HepG2 (cell line): Measurements from ENCODE around the gene UTP20. TPM values are rescaled to one million over a fixed set of nuclear protein-coding genes. Genes with fewer than 3 reads are reported as not detected.

Experiments
- ATAC-seq: fragments of 200-7000 bp; cut with Tn5 transposase; 3 replicates; pipeline ENCODE4 v1.9.1; 2020; ENCODE audit warnings: mild to moderate bottlenecking, moderate library complexity
- BruUV-seq: library from RNA; stranded (reverse); fragments of 400-500 nt; replicated peaks from 2 replicates; lab custom pipeline; 2021; lab: Mats Ljungman, UMichigan
- CTCF ChIA-PET: fragments of 300-600 bp; formaldehyde crosslinking; extraction: SDS; loops from one replicate; lab custom pipeline; 2021; ENCODE audit warnings: low total read pairs, inconsistent platforms, low intra/inter-chr PET ratio; lab: Yijun Ruan, JAX
- POLR2A ChIA-PET: fragments of 350-600 bp; sonication (Branson Sonifier 250); formaldehyde crosslinking; loops from one replicate; lab custom pipeline; 2020; ENCODE audit warnings: antibody characterized with exemption, inconsistent platforms; lab: Yijun Ruan, JAX
- DNase-seq: peaks from one replicate; pipeline ENCODE4 v3.0.0-alpha.2; 2015; ENCODE audit warnings: low spot score
- FAIRE-seq: peaks from 3 replicates; lab custom pipeline; 2011; peaks lifted over from hg19 to GRCh38; lab: Jason Lieb, UNC
- H2AFZ ChIP-seq: one replicate; pipeline ENCODE4 v1.6.1; 2011; ENCODE audit warnings: low read length, inconsistent platforms
- H3K27ac ChIP-seq: fragments of 300-600 bp; 3 replicates; pipeline ENCODE4 v1.8.0; 2011; ENCODE audit warnings: mixed run types, mild to moderate bottlenecking, mixed read lengths, low read length, inconsistent platforms; ENCODE audit not compliant: insufficient read depth; ENCODE audit errors: extremely low read length
- H3K27me3 ChIP-seq, 2 experiments: fragments of 200-600 bp in 1 of 2; 2 replicates in 1 of 2; 3 replicates in 1 of 2; pipeline versions ENCODE4 v1.6.0 to v1.8.0; 2011; ENCODE audit warnings: low read length in 2 of 2, mild to moderate bottlenecking in 2 of 2, moderate library complexity in 2 of 2, inconsistent platforms in 1 of 2; ENCODE audit not compliant: insufficient read depth in 2 of 2, control insufficient read depth in 1 of 2
- H3K36me3 ChIP-seq, 2 experiments: fragments of 200-600 bp in 1 of 2; replicated peaks in 1 of 2; 2 replicates in 1 of 2; 3 replicates in 1 of 2; pipeline versions ENCODE4 v1.5.1 to v1.8.0; 2011; ENCODE audit warnings: low read length in 2 of 2, inconsistent platforms in 1 of 2; ENCODE audit not compliant: insufficient read depth in 2 of 2, control insufficient read depth in 1 of 2
- H3K4me1 ChIP-seq: 2 replicates; pipeline ENCODE4 v1.5.1; 2012; ENCODE audit warnings: low read length, inconsistent platforms; ENCODE audit not compliant: insufficient read depth
- H3K4me2 ChIP-seq: 2 replicates; pipeline ENCODE4 v1.6.0; 2011; ENCODE audit warnings: low read depth, low read length, inconsistent platforms
- H3K4me3 ChIP-seq, 3 experiments: fragments of 200-600 bp in 1 of 3; sonication (generic), shearing (Covaris generic) in 1 of 3; replicated peaks in 1 of 3; 2 replicates each; pipeline ENCODE4 v1.5.1; 2011 to 2016; ENCODE audit warnings: low read length in 3 of 3, inconsistent platforms in 2 of 3, low read depth in 2 of 3, mild to moderate bottlenecking in 2 of 3, control low read depth in 1 of 3, mixed read lengths in 1 of 3; ENCODE audit not compliant: insufficient read depth in 1 of 3
- H3K79me2 ChIP-seq: one replicate; pipeline ENCODE4 v1.6.1; 2011; ENCODE audit warnings: low read length, inconsistent platforms; ENCODE audit not compliant: insufficient read depth
- H3K9ac ChIP-seq: 2 replicates; pipeline ENCODE4 v1.6.0; 2011; ENCODE audit warnings: mild to moderate bottlenecking, low read depth, low read length, inconsistent platforms; ENCODE audit not compliant: insufficient read depth
- H3K9me3 ChIP-seq: 2 replicates; pipeline ENCODE4 v1.5.1; 2012; ENCODE audit warnings: mild to moderate bottlenecking, low read length
- H4K20me1 ChIP-seq: 2 replicates; pipeline ENCODE4 v1.6.0; 2011; ENCODE audit warnings: inconsistent platforms, mild to moderate bottlenecking, low read length, moderate library complexity; ENCODE audit not compliant: insufficient read depth
- HDAC1 ChIP-seq: sonication (generic); formaldehyde crosslinking; IDR thresholded peaks from 2 replicates; pipeline ENCODE4 v1.5.1; 2020; ENCODE audit warnings: mild to moderate bottlenecking, missing genetic modification reagents
- IKZF1 ChIP-seq: fragments of 450-650 bp; IDR thresholded peaks from 2 replicates; pipeline ENCODE4 v1.7.1; 2016
- MED8 ChIP-seq: sonication (generic); formaldehyde crosslinking; IDR thresholded peaks from 2 replicates; pipeline ENCODE4 v1.8.1; 2023; ENCODE audit warnings: mild to moderate bottlenecking, missing genetic modification reagents; ENCODE audit not compliant: insufficient replicate concordance
- SOX6 ChIP-seq, 2 experiments: fragments of 450-650 bp in 1 of 2; sonication (generic) in 1 of 2; formaldehyde crosslinking in 1 of 2; IDR thresholded peaks; 2 replicates each; pipeline versions ENCODE4 v1.4.0 to v1.6.1; 2017 to 2020; ENCODE audit warnings: antibody characterized with exemption in 1 of 2, mild to moderate bottlenecking in 1 of 2, missing genetic modification reagents in 1 of 2
- ZBTB1 ChIP-seq: sonication (generic); formaldehyde crosslinking; IDR thresholded peaks from 2 replicates; pipeline ENCODE4 v1.4.0; 2020; ENCODE audit warnings: missing genetic modification reagents, borderline replicate concordance
- ZNF383 ChIP-seq: sonication (generic); formaldehyde crosslinking; IDR thresholded peaks from 2 replicates; pipeline ENCODE4 v1.4.0; 2020; ENCODE audit warnings: missing genetic modification reagents, mild to moderate bottlenecking, borderline replicate concordance
- ZNF546 ChIP-seq: sonication (generic); formaldehyde crosslinking; conservative IDR thresholded peaks from 2 replicates; pipeline ENCODE4 v1.8.1; 2023; ENCODE audit warnings: mild to moderate bottlenecking, missing genetic modification reagents
- ZNF563 ChIP-seq: sonication (generic); formaldehyde crosslinking; IDR thresholded peaks from 2 replicates; pipeline ENCODE4 v1.8.0; 2022; ENCODE audit warnings: mild to moderate bottlenecking, moderate library complexity, missing genetic modification reagents
- WGBS: methylation state at CpG from one replicate; pipeline ENCODE4 v1.1.6; 2017; ENCODE audit warnings: low lambda C conversion rate; 5-methylcytosine and 5-hydroxymethylcytosine counted together
- in situ Hi-C: cut with HindIII; loops from 2 replicates; pipeline ENCODE4 v1.10.0; 2017; ENCODE audit warnings: low pct_unique_long_range_greater_than_20kb; ENCODE audit not compliant: extremely low pct_ligation_motif_present
- intact Hi-C: fragments of 100-400 bp; cut with micrococcal nuclease; formaldehyde crosslinking; loops from one replicate; pipeline ENCODE4 v1.10.0; 2022; ENCODE audit not compliant: unreplicated experiment
- polyA plus RNA-seq, 8 experiments: library from polyadenylated mRNA; depleted of rRNA in 3 of 8; stranded (reverse) in 7 of 8; unstranded in 1 of 8; fragments of >200 nt; fragmentation: Illumina TruSeq in 4 of 8; extraction: Trizol in 4 of 8; gene quantifications; 2 replicates each; pipeline versions ENCODE4 v1.2.1 to v1.2.3, GENCODE V29; 2011 to 2016; ENCODE audit warnings: low read depth in 4 of 8, missing spikeins in 1 of 8, mixed read lengths in 1 of 8; ENCODE audit not compliant: insufficient read depth in 1 of 8
- total RNA-seq, 5 experiments: library from RNA; depleted of rRNA; stranded (reverse); fragments of >200 nt; fragmentation: Illumina TruSeq; extraction: Trizol; gene quantifications; 2 replicates each; pipeline ENCODE4 v1.2.3, GENCODE V29; 2016; ENCODE audit warnings: low read depth in 1 of 5
- TF ChIP-seq, protein P1 (sequence below): sonication (generic); formaldehyde crosslinking; IDR thresholded peaks from 2 replicates; pipeline ENCODE4 v1.9.0; 2021; ENCODE audit warnings: missing genetic modification reagents, borderline replicate concordance
- TF ChIP-seq, protein P2 (sequence below): sonication (generic); formaldehyde crosslinking; IDR thresholded peaks from 2 replicates; pipeline ENCODE4 v1.5.0; 2020; ENCODE audit warnings: missing genetic modification reagents
- TF ChIP-seq, protein P3 (sequence below): sonication (generic); formaldehyde crosslinking; IDR thresholded peaks from 2 replicates; pipeline ENCODE4 v1.9.0; 2022; ENCODE audit warnings: missing genetic modification reagents, mild to moderate bottlenecking, borderline replicate concordance
- TF ChIP-seq, protein P4 (sequence below): conservative IDR thresholded peaks from 2 replicates; pipeline ENCODE4 v1.6.1; 2018; ENCODE audit warnings: missing genetic modification reagents

UTP20 gene
- total and polyA plus RNA-seq, 2 of the 13 experiments (the other 11 are each of a cell fraction or from before 2014, with no cell fraction given): 9.0 to 38.5 TPM

DNA sequence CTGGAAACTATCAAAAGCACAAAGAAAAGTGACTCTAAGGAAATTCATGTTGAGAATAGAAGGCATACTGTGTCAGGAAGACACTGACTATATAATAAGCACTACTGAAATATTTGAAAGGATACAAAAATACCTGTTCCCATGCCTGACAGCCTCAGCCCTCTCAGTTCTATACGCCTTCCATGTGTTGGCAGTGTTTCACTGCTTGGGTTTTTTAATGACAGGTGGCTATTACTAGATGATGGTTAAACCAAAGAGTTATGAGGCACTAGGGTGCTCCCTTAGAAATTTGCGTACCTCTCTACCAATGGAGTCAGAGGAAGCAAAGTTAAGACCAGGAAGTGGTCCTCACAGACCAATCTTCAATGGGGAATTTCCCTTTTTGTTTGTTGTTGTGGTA, 44.2 kb upstream of the UTP20 start (continued):
- TF ChIP-seq, protein P1, sequence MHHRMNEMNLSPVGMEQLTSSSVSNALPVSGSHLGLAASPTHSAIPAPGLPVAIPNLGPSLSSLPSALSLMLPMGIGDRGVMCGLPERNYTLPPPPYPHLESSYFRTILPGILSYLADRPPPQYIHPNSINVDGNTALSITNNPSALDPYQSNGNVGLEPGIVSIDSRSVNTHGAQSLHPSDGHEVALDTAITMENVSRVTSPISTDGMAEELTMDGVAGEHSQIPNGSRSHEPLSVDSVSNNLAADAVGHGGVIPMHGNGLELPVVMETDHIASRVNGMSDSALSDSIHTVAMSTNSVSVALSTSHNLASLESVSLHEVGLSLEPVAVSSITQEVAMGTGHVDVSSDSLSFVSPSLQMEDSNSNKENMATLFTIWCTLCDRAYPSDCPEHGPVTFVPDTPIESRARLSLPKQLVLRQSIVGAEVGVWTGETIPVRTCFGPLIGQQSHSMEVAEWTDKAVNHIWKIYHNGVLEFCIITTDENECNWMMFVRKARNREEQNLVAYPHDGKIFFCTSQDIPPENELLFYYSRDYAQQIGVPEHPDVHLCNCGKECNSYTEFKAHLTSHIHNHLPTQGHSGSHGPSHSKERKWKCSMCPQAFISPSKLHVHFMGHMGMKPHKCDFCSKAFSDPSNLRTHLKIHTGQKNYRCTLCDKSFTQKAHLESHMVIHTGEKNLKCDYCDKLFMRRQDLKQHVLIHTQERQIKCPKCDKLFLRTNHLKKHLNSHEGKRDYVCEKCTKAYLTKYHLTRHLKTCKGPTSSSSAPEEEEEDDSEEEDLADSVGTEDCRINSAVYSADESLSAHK (CRISPR knock-in tag): no peak
- TF ChIP-seq, protein P2, sequence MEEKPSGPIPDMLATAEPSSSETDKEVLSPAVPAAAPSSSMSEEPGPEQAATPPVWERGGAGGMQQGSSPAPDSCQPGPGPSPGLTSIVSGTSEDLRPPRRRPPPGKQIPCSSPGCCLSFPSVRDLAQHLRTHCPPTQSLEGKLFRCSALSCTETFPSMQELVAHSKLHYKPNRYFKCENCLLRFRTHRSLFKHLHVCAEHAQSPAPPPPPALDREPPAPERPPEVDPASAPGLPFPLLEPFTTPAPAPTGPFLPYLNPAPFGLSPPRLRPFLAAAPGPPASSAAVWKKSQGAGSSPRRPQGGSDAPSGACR (CRISPR knock-in tag): no peak
- TF ChIP-seq, protein P3, sequence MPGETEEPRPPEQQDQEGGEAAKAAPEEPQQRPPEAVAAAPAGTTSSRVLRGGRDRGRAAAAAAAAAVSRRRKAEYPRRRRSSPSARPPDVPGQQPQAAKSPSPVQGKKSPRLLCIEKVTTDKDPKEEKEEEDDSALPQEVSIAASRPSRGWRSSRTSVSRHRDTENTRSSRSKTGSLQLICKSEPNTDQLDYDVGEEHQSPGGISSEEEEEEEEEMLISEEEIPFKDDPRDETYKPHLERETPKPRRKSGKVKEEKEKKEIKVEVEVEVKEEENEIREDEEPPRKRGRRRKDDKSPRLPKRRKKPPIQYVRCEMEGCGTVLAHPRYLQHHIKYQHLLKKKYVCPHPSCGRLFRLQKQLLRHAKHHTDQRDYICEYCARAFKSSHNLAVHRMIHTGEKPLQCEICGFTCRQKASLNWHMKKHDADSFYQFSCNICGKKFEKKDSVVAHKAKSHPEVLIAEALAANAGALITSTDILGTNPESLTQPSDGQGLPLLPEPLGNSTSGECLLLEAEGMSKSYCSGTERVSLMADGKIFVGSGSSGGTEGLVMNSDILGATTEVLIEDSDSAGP: no peak
- TF ChIP-seq, all 625 proteins: peak for 0

DNA sequence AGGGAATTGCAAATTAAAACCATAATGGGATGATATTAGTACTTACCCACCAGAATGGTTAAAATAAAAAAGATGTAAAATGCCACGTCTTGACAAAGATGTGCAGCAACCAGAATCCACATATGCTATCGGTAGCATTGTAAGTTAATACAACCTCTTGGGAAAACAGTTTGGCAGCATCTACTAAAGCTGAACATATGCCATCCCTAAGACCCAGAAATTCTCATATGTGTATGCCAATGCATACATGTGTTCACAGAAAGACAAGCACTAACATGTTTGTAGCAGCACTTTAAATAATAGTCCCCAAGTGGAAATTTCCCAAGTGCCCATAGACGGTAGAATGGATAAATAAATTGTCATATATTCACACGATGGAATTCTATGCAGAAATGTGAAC, 41.6 kb upstream of the UTP20 start:
- Histone ChIP-seq H4K20me1 (no peaks in the 10 kb centered on the region), H3K36me3 (no peaks in the 10 kb centered on the region), H3K9ac (no peak overlapping the region), H3K4me2 (no peak overlapping the region), H3K79me2 (no peaks in the 10 kb centered on the region), H2AFZ (no peak overlapping the region), H3K27me3 (peaks cover 0 to 5% of the 10 kb centered on the region in 2 experiments; a peak in 3 of 5 replicates), H3K9me3 (no peaks in the 10 kb centered on the region), H3K4me3 (no peak overlapping the region), H3K4me1 (no peaks in the 10 kb centered on the region), H3K27ac (no peak overlapping the region)
- in situ Hi-C loops (no loop called here), intact Hi-C loops (no loop called here)
- CTCF ChIA-PET: no interaction called here
- TF ChIP-seq IKZF1: no peak
- TF ChIP-seq ZBTB1 (CRISPR knock-in tag): no peak
- TF ChIP-seq, protein P4, sequence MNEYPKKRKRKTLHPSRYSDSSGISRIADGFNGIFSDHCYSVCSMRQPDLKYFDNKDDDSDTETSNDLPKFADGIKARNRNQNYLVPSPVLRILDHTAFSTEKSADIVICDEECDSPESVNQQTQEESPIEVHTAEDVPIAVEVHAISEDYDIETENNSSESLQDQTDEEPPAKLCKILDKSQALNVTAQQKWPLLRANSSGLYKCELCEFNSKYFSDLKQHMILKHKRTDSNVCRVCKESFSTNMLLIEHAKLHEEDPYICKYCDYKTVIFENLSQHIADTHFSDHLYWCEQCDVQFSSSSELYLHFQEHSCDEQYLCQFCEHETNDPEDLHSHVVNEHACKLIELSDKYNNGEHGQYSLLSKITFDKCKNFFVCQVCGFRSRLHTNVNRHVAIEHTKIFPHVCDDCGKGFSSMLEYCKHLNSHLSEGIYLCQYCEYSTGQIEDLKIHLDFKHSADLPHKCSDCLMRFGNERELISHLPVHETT (CRISPR knock-in tag): no peak
- TF ChIP-seq HDAC1: no peak
- TF ChIP-seq MED8: no peak
- no peak for TF ChIP-seq SOX6 (IDR thresholded peaks at IDR 0.05)
- TF ChIP-seq SOX6 (CRISPR knock-in tag; IDR thresholded peaks at IDR 0.05): no peak
- TF ChIP-seq ZNF383 (CRISPR knock-in tag): no peak
- no peak for TF ChIP-seq ZNF563
- TF ChIP-seq ZNF546: no peak
- DNase-seq: no peak
- no peak for ATAC-seq
- POLR2A ChIA-PET: no interaction called here
- no TSS peak for BruUV-seq
- WGBS: 33% methylated on average over 4 of the region's 4 CpGs
- no peak for FAIRE-seq
